Measurements from ENCODE around the gene DYNLT1. TPM values are rescaled to one million over a fixed set of nuclear protein-coding genes. Genes with fewer than 3 reads are reported as not detected.

The DYNLT1 gene
- total and polyA plus RNA-seq, 2 of the 13 experiments (the other 11 are each of a cell fraction or from before 2014, with no cell fraction given): 108 to 171 TPM

DNA sequence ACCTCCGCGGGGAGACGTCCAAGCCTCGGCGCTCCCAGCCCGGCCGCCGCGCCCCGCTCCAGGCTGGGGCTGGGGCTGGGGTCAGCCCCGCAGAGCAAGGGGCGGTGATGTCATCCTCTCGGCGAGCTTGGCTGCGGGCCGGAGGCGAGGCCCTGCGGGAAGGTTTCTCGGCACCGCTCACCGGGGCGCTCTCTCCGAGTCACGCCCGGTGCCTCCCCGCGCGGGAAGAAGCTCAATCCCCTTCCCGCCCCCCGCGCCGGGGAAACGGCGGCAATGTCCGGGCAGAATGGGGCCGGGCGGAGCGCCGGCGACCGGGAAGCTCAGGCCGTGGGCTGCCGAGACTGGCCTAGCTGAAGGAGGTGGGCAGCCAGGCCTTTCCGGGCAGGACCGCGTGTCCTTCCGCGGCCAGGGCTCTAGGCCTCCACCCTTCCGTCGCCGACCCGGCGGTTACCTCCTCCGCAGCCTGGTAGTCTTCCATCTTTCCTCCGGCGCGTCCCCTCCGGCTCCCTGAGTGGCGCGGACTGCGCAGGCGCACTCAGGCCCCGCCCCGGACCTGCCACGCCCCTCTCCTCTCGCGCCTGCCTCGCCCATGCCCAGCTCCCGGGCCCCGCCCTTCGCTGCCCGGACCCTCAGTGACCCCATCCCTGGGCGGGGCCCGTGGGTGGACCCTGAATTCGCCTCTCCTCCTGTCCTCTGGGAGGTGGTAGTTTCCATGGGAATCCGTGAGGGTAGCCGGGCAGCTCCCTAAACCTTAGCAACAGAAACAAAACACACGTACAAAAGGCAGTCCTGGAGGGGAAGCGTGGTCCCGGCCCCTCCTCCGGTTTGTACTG lies at the start of gene DYNLT1 (continued):
- TF ChIP-seq SKI (IDR thresholded peaks at IDR 0.05; ENCODE audit: partially characterized antibody): no peak
- no peak for TF ChIP-seq AGO1 (IDR thresholded peaks at IDR 0.05; ENCODE audit: low read depth, low read length, poor library complexity, severe bottlenecking)
- TF ChIP-seq, protein P1, sequence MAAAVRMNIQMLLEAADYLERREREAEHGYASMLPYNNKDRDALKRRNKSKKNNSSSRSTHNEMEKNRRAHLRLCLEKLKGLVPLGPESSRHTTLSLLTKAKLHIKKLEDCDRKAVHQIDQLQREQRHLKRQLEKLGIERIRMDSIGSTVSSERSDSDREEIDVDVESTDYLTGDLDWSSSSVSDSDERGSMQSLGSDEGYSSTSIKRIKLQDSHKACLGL (CRISPR knock-in tag; IDR thresholded peaks at IDR 0.05): peak; percentile 88
- peak; percentile 97 for TF ChIP-seq RBFOX2 (IDR thresholded peaks at IDR 0.05; ENCODE audit: low read depth, low read length)
- TF ChIP-seq SATB2 (CRISPR knock-in tag; IDR thresholded peaks at IDR 0.05): no peak
- TF ChIP-seq, protein P2, sequence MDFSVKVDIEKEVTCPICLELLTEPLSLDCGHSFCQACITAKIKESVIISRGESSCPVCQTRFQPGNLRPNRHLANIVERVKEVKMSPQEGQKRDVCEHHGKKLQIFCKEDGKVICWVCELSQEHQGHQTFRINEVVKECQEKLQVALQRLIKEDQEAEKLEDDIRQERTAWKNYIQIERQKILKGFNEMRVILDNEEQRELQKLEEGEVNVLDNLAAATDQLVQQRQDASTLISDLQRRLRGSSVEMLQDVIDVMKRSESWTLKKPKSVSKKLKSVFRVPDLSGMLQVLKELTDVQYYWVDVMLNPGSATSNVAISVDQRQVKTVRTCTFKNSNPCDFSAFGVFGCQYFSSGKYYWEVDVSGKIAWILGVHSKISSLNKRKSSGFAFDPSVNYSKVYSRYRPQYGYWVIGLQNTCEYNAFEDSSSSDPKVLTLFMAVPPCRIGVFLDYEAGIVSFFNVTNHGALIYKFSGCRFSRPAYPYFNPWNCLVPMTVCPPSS (IDR thresholded peaks at IDR 0.05): no peak
- TF ChIP-seq ZNF256 (CRISPR knock-in tag; conservative IDR thresholded peaks at IDR 0.05): 0 out of 2 replicates have a peak, but pooled peaks have one; percentile 36
- TF ChIP-seq LBX2 (CRISPR knock-in tag; IDR thresholded peaks at IDR 0.05; ENCODE audit: borderline replicate concordance): no peak
- TF ChIP-seq, protein P3, sequence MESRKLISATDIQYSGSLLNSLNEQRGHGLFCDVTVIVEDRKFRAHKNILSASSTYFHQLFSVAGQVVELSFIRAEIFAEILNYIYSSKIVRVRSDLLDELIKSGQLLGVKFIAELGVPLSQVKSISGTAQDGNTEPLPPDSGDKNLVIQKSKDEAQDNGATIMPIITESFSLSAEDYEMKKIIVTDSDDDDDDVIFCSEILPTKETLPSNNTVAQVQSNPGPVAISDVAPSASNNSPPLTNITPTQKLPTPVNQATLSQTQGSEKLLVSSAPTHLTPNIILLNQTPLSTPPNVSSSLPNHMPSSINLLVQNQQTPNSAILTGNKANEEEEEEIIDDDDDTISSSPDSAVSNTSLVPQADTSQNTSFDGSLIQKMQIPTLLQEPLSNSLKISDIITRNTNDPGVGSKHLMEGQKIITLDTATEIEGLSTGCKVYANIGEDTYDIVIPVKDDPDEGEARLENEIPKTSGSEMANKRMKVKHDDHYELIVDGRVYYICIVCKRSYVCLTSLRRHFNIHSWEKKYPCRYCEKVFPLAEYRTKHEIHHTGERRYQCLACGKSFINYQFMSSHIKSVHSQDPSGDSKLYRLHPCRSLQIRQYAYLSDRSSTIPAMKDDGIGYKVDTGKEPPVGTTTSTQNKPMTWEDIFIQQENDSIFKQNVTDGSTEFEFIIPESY (CRISPR knock-in tag; IDR thresholded peaks at IDR 0.05): no peak
- TF ChIP-seq ZEB1 (IDR thresholded peaks at IDR 0.05; ENCODE audit: insufficient replicate concordance, low read depth): peak; percentile 41
- TF ChIP-seq ZNF879 (CRISPR knock-in tag; IDR thresholded peaks at IDR 0.05): no peak; the same call in 1 of the 2 replicates
- no peak for TF ChIP-seq XBP1 (CRISPR knock-in tag; IDR thresholded peaks at IDR 0.05)
- TF ChIP-seq ZFP62 (CRISPR knock-in tag; IDR thresholded peaks at IDR 0.05): no peak
- TF ChIP-seq HNRNPK (IDR thresholded peaks at IDR 0.05; ENCODE audit: low read depth, low read length, poor library complexity, severe bottlenecking): peak; percentile 48
- TF ChIP-seq, protein P4, sequence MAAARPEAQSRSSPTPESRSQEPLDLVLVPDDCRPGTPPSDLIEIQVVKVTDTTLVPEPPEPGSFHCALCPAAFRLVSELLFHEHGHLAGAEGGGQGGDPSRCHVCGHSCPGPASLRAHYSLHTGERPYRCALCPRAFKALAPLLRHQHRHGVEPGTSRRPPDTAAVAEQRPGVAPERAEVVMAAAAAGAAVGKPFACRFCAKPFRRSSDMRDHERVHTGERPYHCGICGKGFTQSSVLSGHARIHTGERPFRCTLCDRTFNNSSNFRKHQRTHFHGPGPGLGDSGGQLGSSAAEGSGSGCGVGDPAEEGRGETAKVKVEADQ (CRISPR knock-in tag; IDR thresholded peaks at IDR 0.05; ENCODE audit: borderline replicate concordance): peak; percentile 94
- TF ChIP-seq ISL2 (CRISPR knock-in tag; IDR thresholded peaks at IDR 0.05): peak; percentile 77
- peak; percentile 93 for TF ChIP-seq YEATS4 (CRISPR knock-in tag; IDR thresholded peaks at IDR 0.05; ENCODE audit: borderline replicate concordance)
- TF ChIP-seq CBX2 (IDR thresholded peaks at IDR 0.05; ENCODE audit: low read depth, low read length): no peak
- 0 out of 2 replicates have a peak, but pooled peaks have one; percentile 17 for TF ChIP-seq CBX2 (CRISPR knock-in tag; IDR thresholded peaks at IDR 0.05; ENCODE audit: low read depth)
- TF ChIP-seq, protein P5, sequence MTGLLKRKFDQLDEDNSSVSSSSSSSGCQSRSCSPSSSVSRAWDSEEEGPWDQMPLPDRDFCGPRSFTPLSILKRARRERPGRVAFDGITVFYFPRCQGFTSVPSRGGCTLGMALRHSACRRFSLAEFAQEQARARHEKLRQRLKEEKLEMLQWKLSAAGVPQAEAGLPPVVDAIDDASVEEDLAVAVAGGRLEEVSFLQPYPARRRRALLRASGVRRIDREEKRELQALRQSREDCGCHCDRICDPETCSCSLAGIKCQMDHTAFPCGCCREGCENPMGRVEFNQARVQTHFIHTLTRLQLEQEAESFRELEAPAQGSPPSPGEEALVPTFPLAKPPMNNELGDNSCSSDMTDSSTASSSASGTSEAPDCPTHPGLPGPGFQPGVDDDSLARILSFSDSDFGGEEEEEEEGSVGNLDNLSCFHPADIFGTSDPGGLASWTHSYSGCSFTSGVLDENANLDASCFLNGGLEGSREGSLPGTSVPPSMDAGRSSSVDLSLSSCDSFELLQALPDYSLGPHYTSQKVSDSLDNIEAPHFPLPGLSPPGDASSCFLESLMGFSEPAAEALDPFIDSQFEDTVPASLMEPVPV (CRISPR knock-in tag; IDR thresholded peaks at IDR 0.05): peak; percentile 96
- peak; percentile 84; the same call in 1 of the 2 replicates for TF ChIP-seq ZNF451 (CRISPR knock-in tag; IDR thresholded peaks at IDR 0.05)
